ENCODE results near the gene ICAM3.

DNA sequence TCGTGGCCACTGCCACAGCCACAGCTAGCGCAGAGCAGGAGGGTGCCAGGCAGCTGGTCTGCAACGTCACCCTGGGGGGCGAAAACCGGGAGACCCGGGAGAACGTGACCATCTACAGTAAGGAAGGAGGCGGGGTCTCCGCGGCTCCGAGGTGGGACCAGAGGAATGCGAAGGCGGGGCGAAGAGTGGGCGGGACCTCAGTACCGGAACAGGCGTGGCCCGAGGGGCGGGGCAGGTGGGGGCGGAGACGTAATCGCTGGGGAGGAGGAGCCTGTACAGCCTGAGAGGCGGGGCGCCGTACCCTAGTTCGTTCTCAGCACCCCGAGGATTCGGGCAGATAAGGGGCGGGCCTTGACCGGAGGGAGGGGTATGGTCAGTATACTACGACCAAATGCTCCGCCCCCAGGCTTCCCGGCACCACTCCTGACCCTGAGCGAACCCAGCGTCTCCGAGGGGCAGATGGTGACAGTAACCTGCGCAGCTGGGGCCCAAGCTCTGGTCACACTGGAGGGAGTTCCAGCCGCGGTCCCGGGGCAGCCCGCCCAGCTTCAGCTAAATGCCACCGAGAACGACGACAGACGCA is 47.1 kb downstream of the ICAM3 start:
- TF ChIP-seq, protein P1, sequence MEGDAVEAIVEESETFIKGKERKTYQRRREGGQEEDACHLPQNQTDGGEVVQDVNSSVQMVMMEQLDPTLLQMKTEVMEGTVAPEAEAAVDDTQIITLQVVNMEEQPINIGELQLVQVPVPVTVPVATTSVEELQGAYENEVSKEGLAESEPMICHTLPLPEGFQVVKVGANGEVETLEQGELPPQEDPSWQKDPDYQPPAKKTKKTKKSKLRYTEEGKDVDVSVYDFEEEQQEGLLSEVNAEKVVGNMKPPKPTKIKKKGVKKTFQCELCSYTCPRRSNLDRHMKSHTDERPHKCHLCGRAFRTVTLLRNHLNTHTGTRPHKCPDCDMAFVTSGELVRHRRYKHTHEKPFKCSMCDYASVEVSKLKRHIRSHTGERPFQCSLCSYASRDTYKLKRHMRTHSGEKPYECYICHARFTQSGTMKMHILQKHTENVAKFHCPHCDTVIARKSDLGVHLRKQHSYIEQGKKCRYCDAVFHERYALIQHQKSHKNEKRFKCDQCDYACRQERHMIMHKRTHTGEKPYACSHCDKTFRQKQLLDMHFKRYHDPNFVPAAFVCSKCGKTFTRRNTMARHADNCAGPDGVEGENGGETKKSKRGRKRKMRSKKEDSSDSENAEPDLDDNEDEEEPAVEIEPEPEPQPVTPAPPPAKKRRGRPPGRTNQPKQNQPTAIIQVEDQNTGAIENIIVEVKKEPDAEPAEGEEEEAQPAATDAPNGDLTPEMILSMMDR (IDR thresholded peaks at IDR 0.05), result no peak
- TF ChIP-seq POLR2A (IDR thresholded peaks at IDR 0.05), result no peak

All from Peyer's patch (tissue), 4 donors.